HepG2 (cell line): Measurements from ENCODE around the gene NACAD. TPM values are rescaled to one million over a fixed set of nuclear protein-coding genes. Genes with fewer than 3 reads are reported as not detected.

Source experiments
- ATAC-seq: fragments of 200-7000 bp; cut with Tn5 transposase; 3 replicates; pipeline ENCODE4 v1.9.1; 2020; ENCODE audit warnings: mild to moderate bottlenecking, moderate library complexity
- BruUV-seq: library from RNA; stranded (reverse); fragments of 400-500 nt; replicated peaks from 2 replicates; lab custom pipeline; 2021; lab: Mats Ljungman, UMichigan
- CTCF ChIA-PET: fragments of 300-600 bp; formaldehyde crosslinking; extraction: SDS; loops from one replicate; lab custom pipeline; 2021; ENCODE audit warnings: low total read pairs, inconsistent platforms, low intra/inter-chr PET ratio; lab: Yijun Ruan, JAX
- POLR2A ChIA-PET: fragments of 350-600 bp; sonication (Branson Sonifier 250); formaldehyde crosslinking; loops from one replicate; lab custom pipeline; 2020; ENCODE audit warnings: antibody characterized with exemption, inconsistent platforms; lab: Yijun Ruan, JAX
- DNase-seq: peaks from one replicate; pipeline ENCODE4 v3.0.0-alpha.2; 2015; ENCODE audit warnings: low spot score
- FAIRE-seq: peaks from 3 replicates; lab custom pipeline; 2011; peaks lifted over from hg19 to GRCh38; lab: Jason Lieb, UNC
- H2AFZ ChIP-seq: one replicate; pipeline ENCODE4 v1.6.1; 2011; ENCODE audit warnings: low read length, inconsistent platforms
- H3K27ac ChIP-seq: fragments of 300-600 bp; 3 replicates; pipeline ENCODE4 v1.8.0; 2011; ENCODE audit warnings: mixed run types, mild to moderate bottlenecking, mixed read lengths, low read length, inconsistent platforms; ENCODE audit not compliant: insufficient read depth; ENCODE audit errors: extremely low read length
- H3K27me3 ChIP-seq, 2 experiments: fragments of 200-600 bp in 1 of 2; 2 replicates in 1 of 2; 3 replicates in 1 of 2; pipeline versions ENCODE4 v1.6.0 to v1.8.0; 2011; ENCODE audit warnings: low read length in 2 of 2, mild to moderate bottlenecking in 2 of 2, moderate library complexity in 2 of 2, inconsistent platforms in 1 of 2; ENCODE audit not compliant: insufficient read depth in 2 of 2, control insufficient read depth in 1 of 2
- H3K36me3 ChIP-seq, 2 experiments: fragments of 200-600 bp in 1 of 2; replicated peaks in 1 of 2; 2 replicates in 1 of 2; 3 replicates in 1 of 2; pipeline versions ENCODE4 v1.5.1 to v1.8.0; 2011; ENCODE audit warnings: low read length in 2 of 2, inconsistent platforms in 1 of 2; ENCODE audit not compliant: insufficient read depth in 2 of 2, control insufficient read depth in 1 of 2
- H3K4me1 ChIP-seq: 2 replicates; pipeline ENCODE4 v1.5.1; 2012; ENCODE audit warnings: low read length, inconsistent platforms; ENCODE audit not compliant: insufficient read depth
- H3K4me2 ChIP-seq: 2 replicates; pipeline ENCODE4 v1.6.0; 2011; ENCODE audit warnings: low read depth, low read length, inconsistent platforms
- H3K4me3 ChIP-seq, 3 experiments: fragments of 200-600 bp in 1 of 3; sonication (generic), shearing (Covaris generic) in 1 of 3; replicated peaks in 1 of 3; 2 replicates each; pipeline ENCODE4 v1.5.1; 2011 to 2016; ENCODE audit warnings: low read length in 3 of 3, inconsistent platforms in 2 of 3, low read depth in 2 of 3, mild to moderate bottlenecking in 2 of 3, control low read depth in 1 of 3, mixed read lengths in 1 of 3; ENCODE audit not compliant: insufficient read depth in 1 of 3
- H3K79me2 ChIP-seq: one replicate; pipeline ENCODE4 v1.6.1; 2011; ENCODE audit warnings: low read length, inconsistent platforms; ENCODE audit not compliant: insufficient read depth
- H3K9ac ChIP-seq: 2 replicates; pipeline ENCODE4 v1.6.0; 2011; ENCODE audit warnings: mild to moderate bottlenecking, low read depth, low read length, inconsistent platforms; ENCODE audit not compliant: insufficient read depth
- H3K9me3 ChIP-seq: 2 replicates; pipeline ENCODE4 v1.5.1; 2012; ENCODE audit warnings: mild to moderate bottlenecking, low read length
- H4K20me1 ChIP-seq: 2 replicates; pipeline ENCODE4 v1.6.0; 2011; ENCODE audit warnings: inconsistent platforms, mild to moderate bottlenecking, low read length, moderate library complexity; ENCODE audit not compliant: insufficient read depth
- CCDC6 ChIP-seq: sonication (generic); formaldehyde crosslinking; IDR thresholded peaks from 2 replicates; pipeline ENCODE4 v1.8.1; 2022; ENCODE audit warnings: mild to moderate bottlenecking, missing genetic modification reagents, moderate library complexity
- NFIC ChIP-seq: IDR thresholded peaks from 2 replicates; pipeline ENCODE4 v1.6.1; 2012; ENCODE audit warnings: mild to moderate bottlenecking, low read length, inconsistent platforms
- SIN3A ChIP-seq: IDR thresholded peaks from 2 replicates; pipeline ENCODE4 v1.6.1; 2011; ENCODE audit warnings: low read depth, mild to moderate bottlenecking, control low read depth, low read length, borderline replicate concordance
- ZBTB7A ChIP-seq: sonication (generic); formaldehyde crosslinking; IDR thresholded peaks from 2 replicates; pipeline ENCODE4 v1.8.0; 2022; ENCODE audit warnings: mild to moderate bottlenecking, missing genetic modification reagents
- ZNF841 ChIP-seq: sonication (generic); formaldehyde crosslinking; IDR thresholded peaks from 2 replicates; pipeline ENCODE4 v1.8.1; 2023; ENCODE audit warnings: missing genetic modification reagents, borderline replicate concordance
- ZSCAN21 ChIP-seq: sonication (generic); formaldehyde crosslinking; IDR thresholded peaks from 2 replicates; pipeline ENCODE4 v1.8.0; 2022; ENCODE audit warnings: mild to moderate bottlenecking, missing genetic modification reagents, moderate library complexity, borderline replicate concordance
- WGBS: methylation state at CpG from one replicate; pipeline ENCODE4 v1.1.6; 2017; ENCODE audit warnings: low lambda C conversion rate; 5-methylcytosine and 5-hydroxymethylcytosine counted together
- in situ Hi-C: cut with HindIII; loops from 2 replicates; pipeline ENCODE4 v1.10.0; 2017; ENCODE audit warnings: low pct_unique_long_range_greater_than_20kb; ENCODE audit not compliant: extremely low pct_ligation_motif_present
- intact Hi-C: fragments of 100-400 bp; cut with micrococcal nuclease; formaldehyde crosslinking; loops from one replicate; pipeline ENCODE4 v1.10.0; 2022; ENCODE audit not compliant: unreplicated experiment
- polyA plus RNA-seq, 8 experiments: library from polyadenylated mRNA; depleted of rRNA in 3 of 8; stranded (reverse) in 7 of 8; unstranded in 1 of 8; fragments of >200 nt; fragmentation: Illumina TruSeq in 4 of 8; extraction: Trizol in 4 of 8; gene quantifications; 2 replicates each; pipeline versions ENCODE4 v1.2.1 to v1.2.3, GENCODE V29; 2011 to 2016; ENCODE audit warnings: low read depth in 4 of 8, missing spikeins in 1 of 8, mixed read lengths in 1 of 8; ENCODE audit not compliant: insufficient read depth in 1 of 8
- total RNA-seq, 5 experiments: library from RNA; depleted of rRNA; stranded (reverse); fragments of >200 nt; fragmentation: Illumina TruSeq; extraction: Trizol; gene quantifications; 2 replicates each; pipeline ENCODE4 v1.2.3, GENCODE V29; 2016; ENCODE audit warnings: low read depth in 1 of 5
- TF ChIP-seq, protein P1 (sequence below): sonication (generic); formaldehyde crosslinking; IDR thresholded peaks from 2 replicates; pipeline ENCODE4 v1.5.1; 2020; ENCODE audit warnings: mild to moderate bottlenecking, missing genetic modification reagents, moderate library complexity
- TF ChIP-seq, protein P2 (sequence below): sonication (generic); IDR thresholded peaks from 2 replicates; pipeline ENCODE4 v1.6.1; 2016; ENCODE audit warnings: low read depth, borderline replicate concordance

Gene NACAD
- total and polyA plus RNA-seq, 2 of the 13 experiments (the other 11 are each of a cell fraction or from before 2014, with no cell fraction given) = 0.04 TPM; not detected in 1

GRCh38 chr7:45126920-45127319 lies 38.2 kb upstream of the NACAD start:
- no peak for FAIRE-seq
- CTCF ChIA-PET = no interaction called here
- H3K27ac ChIP-seq = no peak overlapping the region

More at GRCh38 chr7:45126920-45127319, 38.2 kb upstream of the NACAD start:
- no peak overlapping the region for H3K9ac ChIP-seq
- in situ Hi-C loops (no loop called here), intact Hi-C loops (no loop called here)
- BruUV-seq = no TSS peak
- H3K27me3 ChIP-seq = peaks cover 5 to 64% of the 10 kb centered on the region in 2 experiments; a peak in 4 of 5 replicates
- H3K4me2 ChIP-seq = no peak overlapping the region
- no peaks in the 10 kb centered on the region for H3K36me3 ChIP-seq
- POLR2A ChIA-PET = no interaction called here
- WGBS = 0% methylated on average over 1 of the region's 6 CpGs
- H3K9me3 ChIP-seq = no peaks in the 10 kb centered on the region
- no peak overlapping the region for H2AFZ ChIP-seq
- peaks cover 13% of the 10 kb centered on the region; the same call in 1 of the 2 replicates for H3K4me1 ChIP-seq
- ATAC-seq (no peak), DNase-seq (no peak)
- H3K79me2 ChIP-seq = no peaks in the 10 kb centered on the region
- no peak overlapping the region for H3K4me3 ChIP-seq
- no peaks in the 10 kb centered on the region for H4K20me1 ChIP-seq
- TF ChIP-seq, protein P1, sequence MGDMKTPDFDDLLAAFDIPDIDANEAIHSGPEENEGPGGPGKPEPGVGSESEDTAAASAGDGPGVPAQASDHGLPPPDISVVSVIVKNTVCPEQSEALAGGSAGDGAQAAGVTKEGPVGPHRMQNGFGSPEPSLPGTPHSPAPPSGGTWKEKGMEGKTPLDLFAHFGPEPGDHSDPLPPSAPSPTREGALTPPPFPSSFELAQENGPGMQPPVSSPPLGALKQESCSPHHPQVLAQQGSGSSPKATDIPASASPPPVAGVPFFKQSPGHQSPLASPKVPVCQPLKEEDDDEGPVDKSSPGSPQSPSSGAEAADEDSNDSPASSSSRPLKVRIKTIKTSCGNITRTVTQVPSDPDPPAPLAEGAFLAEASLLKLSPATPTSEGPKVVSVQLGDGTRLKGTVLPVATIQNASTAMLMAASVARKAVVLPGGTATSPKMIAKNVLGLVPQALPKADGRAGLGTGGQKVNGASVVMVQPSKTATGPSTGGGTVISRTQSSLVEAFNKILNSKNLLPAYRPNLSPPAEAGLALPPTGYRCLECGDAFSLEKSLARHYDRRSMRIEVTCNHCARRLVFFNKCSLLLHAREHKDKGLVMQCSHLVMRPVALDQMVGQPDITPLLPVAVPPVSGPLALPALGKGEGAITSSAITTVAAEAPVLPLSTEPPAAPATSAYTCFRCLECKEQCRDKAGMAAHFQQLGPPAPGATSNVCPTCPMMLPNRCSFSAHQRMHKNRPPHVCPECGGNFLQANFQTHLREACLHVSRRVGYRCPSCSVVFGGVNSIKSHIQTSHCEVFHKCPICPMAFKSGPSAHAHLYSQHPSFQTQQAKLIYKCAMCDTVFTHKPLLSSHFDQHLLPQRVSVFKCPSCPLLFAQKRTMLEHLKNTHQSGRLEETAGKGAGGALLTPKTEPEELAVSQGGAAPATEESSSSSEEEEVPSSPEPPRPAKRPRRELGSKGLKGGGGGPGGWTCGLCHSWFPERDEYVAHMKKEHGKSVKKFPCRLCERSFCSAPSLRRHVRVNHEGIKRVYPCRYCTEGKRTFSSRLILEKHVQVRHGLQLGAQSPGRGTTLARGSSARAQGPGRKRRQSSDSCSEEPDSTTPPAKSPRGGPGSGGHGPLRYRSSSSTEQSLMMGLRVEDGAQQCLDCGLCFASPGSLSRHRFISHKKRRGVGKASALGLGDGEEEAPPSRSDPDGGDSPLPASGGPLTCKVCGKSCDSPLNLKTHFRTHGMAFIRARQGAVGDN (CRISPR knock-in tag) = no peak
- TF ChIP-seq CCDC6 (CRISPR knock-in tag) (no peak), ZSCAN21 (CRISPR knock-in tag) (no peak), NFIC (no peak), SIN3A (no peak), ZBTB7A (CRISPR knock-in tag) (no peak), ZNF841 (CRISPR knock-in tag) (no peak)
- TF ChIP-seq, protein P2, sequence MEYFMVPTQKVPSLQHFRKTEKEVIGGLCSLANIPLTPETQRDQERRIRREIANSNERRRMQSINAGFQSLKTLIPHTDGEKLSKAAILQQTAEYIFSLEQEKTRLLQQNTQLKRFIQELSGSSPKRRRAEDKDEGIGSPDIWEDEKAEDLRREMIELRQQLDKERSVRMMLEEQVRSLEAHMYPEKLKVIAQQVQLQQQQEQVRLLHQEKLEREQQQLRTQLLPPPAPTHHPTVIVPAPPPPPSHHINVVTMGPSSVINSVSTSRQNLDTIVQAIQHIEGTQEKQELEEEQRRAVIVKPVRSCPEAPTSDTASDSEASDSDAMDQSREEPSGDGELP = no peak
